ENCODE results near the gene CNN1.
A peak's percentile ranks its signal among the peaks of the same experiment; 100 is the strongest.

Gene CNN1

GRCh38 chr19:11519138-11519537 is 19.5 kb upstream of the CNN1 start:
- WGBS = 94% methylated on average over 9 of the region's 9 CpGs
- peaks cover 18 to 30% of the 10 kb centered on the region in 2 experiments for H3K36me3 ChIP-seq (ENCODE audit: control insufficient read depth in 1 of 2, insufficient read depth in 2 of 2, low read depth in 1 of 2, low read length in 2 of 2)

GRCh38 chr19:11528551-11529341 is 9.9 kb upstream of the CNN1 start, which contains the start of gene ECSIT:
TSS of gene ECSIT (minus strand) at chr19:11529134. CDS start at chr19:11519170, 9,964 bp downstream.
- Histone ChIP-seq H3K27me3 (ENCODE audit: control insufficient read depth in 1 of 2, insufficient read depth in 1 of 2, low read length in 2 of 2) (no peaks in the 10 kb centered on the region), H3K4me2 (ENCODE audit: low read length, poor library complexity, severe bottlenecking) (peak within 1 kb of the TSS; percentile 75), H3K4me3 (ENCODE audit: insufficient read depth in 1 of 2, low read depth in 1 of 2, low read length in 2 of 2) (peak within 1 kb of the TSS; percentile 82 to 98), H2BK12ac (ENCODE audit: low read length in 2 of 2) (peak within 1 kb of the TSS in 1 of 2 experiments; percentile 23), H3K9ac (ENCODE audit: low read length) (peak within 1 kb of the TSS; percentile 88), H2AK5ac (ENCODE audit: low read length, severe bottlenecking) (no peak within 1 kb of the TSS), H4K91ac (ENCODE audit: low read length) (peak within 1 kb of the TSS; percentile 34), H3K4ac (ENCODE audit: low read depth in 1 of 2, low read length in 2 of 2) (no peak within 1 kb of the TSS), H4K8ac (ENCODE audit: low read length) (peak within 1 kb of the TSS; percentile 86), H2BK5ac (ENCODE audit: low read depth, low read length, poor library complexity, severe bottlenecking) (no peak within 1 kb of the TSS), H3K9me3 (ENCODE audit: control insufficient read depth, low read length) (no peaks in the 10 kb centered on the region), H3K4me1 (ENCODE audit: control insufficient read depth, insufficient read depth, low read depth, low read length) (peaks cover 8% of the 10 kb centered on the region), H3K14ac (ENCODE audit: low read length in 2 of 2) (peak within 1 kb of the TSS in 1 of 2 experiments; percentile 13), H3K23ac (ENCODE audit: low read length in 2 of 2) (no peak within 1 kb of the TSS), H2AFZ (ENCODE audit: low read depth, low read length) (peak within 1 kb of the TSS; percentile 74), H3K27ac (ENCODE audit: low read length, poor library complexity, severe bottlenecking) (peak within 1 kb of the TSS; percentile 73), H2BK15ac (ENCODE audit: low read depth, poor library complexity, severe bottlenecking) (peak within 1 kb of the TSS; percentile 44), H2BK120ac (ENCODE audit: low read depth, low read length) (no peak within 1 kb of the TSS), H3K79me1 (replicated peaks; ENCODE audit: low read length, poor library complexity, severe bottlenecking) (peaks cover 29% of the 10 kb centered on the region), H3K36me3 (ENCODE audit: control insufficient read depth in 1 of 2, insufficient read depth in 2 of 2, low read depth in 1 of 2, low read length in 2 of 2) (peaks cover 0 to 2% of the 10 kb centered on the region in 2 experiments), H3K18ac (ENCODE audit: low read depth in 1 of 2, low read length in 2 of 2) (peak within 1 kb of the TSS in 1 of 2 experiments; percentile 79)
- under 1% methylated on average over 47 of the region's 47 CpGs for WGBS
- peak; percentile 100 for DNase-seq

More at GRCh38 chr19:11519138-11519537, 19.5 kb upstream of the CNN1 start:
- Histone ChIP-seq H2AK5ac (ENCODE audit: low read length, severe bottlenecking) (no peak overlapping the region), H3K14ac (ENCODE audit: low read length in 2 of 2) (no peak overlapping the region), H4K91ac (ENCODE audit: low read length) (no peak overlapping the region), H3K4me3 (ENCODE audit: insufficient read depth in 1 of 2, low read depth in 1 of 2, low read length in 2 of 2) (no peak overlapping the region), H3K27me3 (ENCODE audit: control insufficient read depth in 1 of 2, insufficient read depth in 1 of 2, low read length in 2 of 2) (no peaks in the 10 kb centered on the region), H3K4me2 (ENCODE audit: low read length, poor library complexity, severe bottlenecking) (no peak overlapping the region), H3K9me3 (ENCODE audit: control insufficient read depth, low read length) (no peaks in the 10 kb centered on the region), H2BK120ac (ENCODE audit: low read depth, low read length) (no peak overlapping the region), H3K9ac (ENCODE audit: low read length) (no peak overlapping the region), H3K4ac (ENCODE audit: low read depth in 1 of 2, low read length in 2 of 2) (no peak overlapping the region), H3K18ac (ENCODE audit: low read depth in 1 of 2, low read length in 2 of 2) (no peak overlapping the region), H3K23ac (ENCODE audit: low read length in 2 of 2) (no peak overlapping the region), H2BK12ac (ENCODE audit: low read length in 2 of 2) (no peak overlapping the region), H2BK15ac (ENCODE audit: low read depth, poor library complexity, severe bottlenecking) (peak overlapping the region; percentile 48), H4K8ac (ENCODE audit: low read length) (no peak overlapping the region), H3K79me1 (replicated peaks; ENCODE audit: low read length, poor library complexity, severe bottlenecking) (peaks cover 26% of the 10 kb centered on the region), H2BK5ac (ENCODE audit: low read depth, low read length, poor library complexity, severe bottlenecking) (no peak overlapping the region), H3K27ac (ENCODE audit: low read length, poor library complexity, severe bottlenecking) (no peak overlapping the region), H3K4me1 (ENCODE audit: control insufficient read depth, insufficient read depth, low read depth, low read length) (peaks cover 4% of the 10 kb centered on the region), H2AFZ (ENCODE audit: low read depth, low read length) (no peak overlapping the region)
- no peak for DNase-seq

- no peak overlapping the region for H3K4me3 ChIP-seq (ENCODE audit: insufficient read depth in 1 of 2, low read depth in 1 of 2, low read length in 2 of 2)
- H3K18ac ChIP-seq (ENCODE audit: low read depth in 1 of 2, low read length in 2 of 2) = no peak overlapping the region
- WGBS = 59% methylated on average over 8 of the region's 9 CpGs
- no peak overlapping the region for H2BK5ac ChIP-seq (ENCODE audit: low read depth, low read length, poor library complexity, severe bottlenecking)
- H3K36me3 ChIP-seq (ENCODE audit: control insufficient read depth in 1 of 2, insufficient read depth in 2 of 2, low read depth in 1 of 2, low read length in 2 of 2) = no peaks in the 10 kb centered on the region
- no peak overlapping the region for H4K91ac ChIP-seq (ENCODE audit: low read length)
- peaks cover 10% of the 10 kb centered on the region for H3K4me1 ChIP-seq (ENCODE audit: control insufficient read depth, insufficient read depth, low read depth, low read length)
- no peak overlapping the region for H3K27ac ChIP-seq (ENCODE audit: low read length, poor library complexity, severe bottlenecking)
- no peaks in the 10 kb centered on the region for H3K9me3 ChIP-seq (ENCODE audit: control insufficient read depth, low read length)
- DNase-seq = peak; percentile 58
- no peak overlapping the region for H2BK12ac ChIP-seq (ENCODE audit: low read length in 2 of 2)
- no peak overlapping the region for H3K4me2 ChIP-seq (ENCODE audit: low read length, poor library complexity, severe bottlenecking)
- no peaks in the 10 kb centered on the region for H3K27me3 ChIP-seq (ENCODE audit: control insufficient read depth in 1 of 2, insufficient read depth in 1 of 2, low read length in 2 of 2)
- peak overlapping the region in 1 of 2 experiments; percentile 84 for H3K23ac ChIP-seq (ENCODE audit: low read length in 2 of 2)
- H2BK15ac ChIP-seq (ENCODE audit: low read depth, poor library complexity, severe bottlenecking) = peak overlapping the region; percentile 44
- H4K8ac ChIP-seq (ENCODE audit: low read length) = peak overlapping the region; percentile 19
- no peak overlapping the region for H3K14ac ChIP-seq (ENCODE audit: low read length in 2 of 2)
- H3K4ac ChIP-seq (ENCODE audit: low read depth in 1 of 2, low read length in 2 of 2) = no peak overlapping the region
- no peak overlapping the region for H3K9ac ChIP-seq (ENCODE audit: low read length)
- H2AFZ ChIP-seq (ENCODE audit: low read depth, low read length) = no peak overlapping the region
- H2BK120ac ChIP-seq (ENCODE audit: low read depth, low read length) = no peak overlapping the region
- H2AK5ac ChIP-seq (ENCODE audit: low read length, severe bottlenecking) = no peak overlapping the region
- H3K79me1 ChIP-seq (replicated peaks; ENCODE audit: low read length, poor library complexity, severe bottlenecking) = peaks cover 20% of the 10 kb centered on the region
Observed at GRCh38 chr19:11530432-11530831, 8.2 kb upstream of the CNN1 start.

GRCh38 chr19:11534538-11534937 is 4.1 kb upstream of the CNN1 start:
- Histone ChIP-seq H3K4me2 (ENCODE audit: low read length, poor library complexity, severe bottlenecking) (no peak overlapping the region), H4K8ac (ENCODE audit: low read length) (no peak overlapping the region), H3K36me3 (ENCODE audit: control insufficient read depth in 1 of 2, insufficient read depth in 2 of 2, low read depth in 1 of 2, low read length in 2 of 2) (no peaks in the 10 kb centered on the region), H3K27me3 (ENCODE audit: control insufficient read depth in 1 of 2, insufficient read depth in 1 of 2, low read length in 2 of 2) (peaks cover 0 to 8% of the 10 kb centered on the region in 2 experiments), H3K14ac (ENCODE audit: low read length in 2 of 2) (no peak overlapping the region), H3K18ac (ENCODE audit: low read depth in 1 of 2, low read length in 2 of 2) (no peak overlapping the region), H3K4ac (ENCODE audit: low read depth in 1 of 2, low read length in 2 of 2) (no peak overlapping the region), H2BK12ac (ENCODE audit: low read length in 2 of 2) (no peak overlapping the region), H3K4me3 (ENCODE audit: insufficient read depth in 1 of 2, low read depth in 1 of 2, low read length in 2 of 2) (no peak overlapping the region), H2BK15ac (ENCODE audit: low read depth, poor library complexity, severe bottlenecking) (no peak overlapping the region), H4K91ac (ENCODE audit: low read length) (no peak overlapping the region), H2AFZ (ENCODE audit: low read depth, low read length) (no peak overlapping the region), H3K27ac (ENCODE audit: low read length, poor library complexity, severe bottlenecking) (no peak overlapping the region), H3K4me1 (ENCODE audit: control insufficient read depth, insufficient read depth, low read depth, low read length) (peaks cover 23% of the 10 kb centered on the region), H2BK120ac (ENCODE audit: low read depth, low read length) (no peak overlapping the region), H3K79me1 (replicated peaks; ENCODE audit: low read length, poor library complexity, severe bottlenecking) (peaks cover 4% of the 10 kb centered on the region), H3K23ac (ENCODE audit: low read length in 2 of 2) (no peak overlapping the region), H3K9ac (ENCODE audit: low read length) (no peak overlapping the region), H2BK5ac (ENCODE audit: low read depth, low read length, poor library complexity, severe bottlenecking) (no peak overlapping the region), H3K9me3 (ENCODE audit: control insufficient read depth, low read length) (no peaks in the 10 kb centered on the region), H2AK5ac (ENCODE audit: low read length, severe bottlenecking) (no peak overlapping the region)
- WGBS = 100% methylated on average over 1 of the region's 1 CpG
- no peak for DNase-seq
